Measurements from ENCODE around the gene PDLIM7. TPM values are rescaled to one million over a fixed set of nuclear protein-coding genes. Genes with fewer than 3 reads are reported as not detected.

Gene PDLIM7
- total and polyA plus RNA-seq, 7 experiments from 2014 or later, result 2.7 to 63.2 (median 4.7) TPM

GRCh38 chr5:177490992-177491391 lies 6.4 kb downstream of the PDLIM7 start:
- intact Hi-C loops (cut with micrococcal nuclease), result no loop called here
- CTCF ChIA-PET, result no interaction called here

GRCh38 chr5:177490311-177490991 lies 7.0 kb downstream of the PDLIM7 start:
- Mint-ChIP-seq H3K27ac (peak overlapping the region in 1 of 9 donors; percentile 52), H3K4me3 (no peak overlapping the region), H3K27me3 (no peaks in the 10 kb centered on the region), H3K9me3 (no peaks in the 10 kb centered on the region), H3K4me1 (peaks cover 0 to 20% (median 8%) of the 10 kb centered on the region in 7 donors), H3K36me3 (peaks cover 0 to 6% (median 0%) of the 10 kb centered on the region in 5 donors)
- ChIA-PET POLR2A (interaction anchor here (0.6 kb wide), 1 partner anchor 40 kb away, joined by 3 read pairs; no protein-coding TSS in a partner anchor), CTCF (no interaction called here)
- no peaks in the 10 kb centered on the region for H3K4me1 ChIP-seq (ENCODE audit: control insufficient read depth in 2 of 2, insufficient read depth in 2 of 2, low read length in 2 of 2)
- H3K4me3 ChIP-seq (ENCODE audit: low read length), result no peak overlapping the region
- H3K27ac ChIP-seq (ENCODE audit: low read depth, low read length), result no peak overlapping the region
- intact Hi-C loops (cut with micrococcal nuclease), result no loop called here
- H3K9me3 ChIP-seq (ENCODE audit: control insufficient read depth in 2 of 3, low read length in 3 of 3), result no peaks in the 10 kb centered on the region
- ATAC-seq (no peak), DNase-seq (no peak)
- H3K27me3 ChIP-seq (ENCODE audit: control insufficient read depth in 2 of 2, insufficient read depth in 2 of 2, low read length in 2 of 2), result no peaks in the 10 kb centered on the region
- peaks cover 0 to 17% (median 0%) of the 10 kb centered on the region in 3 experiments for H3K36me3 ChIP-seq (ENCODE audit: control insufficient read depth in 2 of 3, insufficient read depth in 3 of 3, low read length in 3 of 3)

More at GRCh38 chr5:177490992-177491391, 6.4 kb downstream of the PDLIM7 start:
- Histone ChIP-seq H3K4me1 (ENCODE audit: control insufficient read depth in 2 of 2, insufficient read depth in 2 of 2, low read length in 2 of 2) (no peaks in the 10 kb centered on the region), H3K36me3 (ENCODE audit: control insufficient read depth in 2 of 3, insufficient read depth in 3 of 3, low read length in 3 of 3) (peaks cover 0 to 17% (median 0%) of the 10 kb centered on the region in 3 experiments), H3K4me3 (ENCODE audit: low read length) (no peak overlapping the region), H3K9me3 (ENCODE audit: control insufficient read depth in 2 of 3, low read length in 3 of 3) (no peaks in the 10 kb centered on the region), H3K27me3 (ENCODE audit: control insufficient read depth in 2 of 2, insufficient read depth in 2 of 2, low read length in 2 of 2) (no peaks in the 10 kb centered on the region), H3K27ac (ENCODE audit: low read depth, low read length) (no peak overlapping the region)
- H3K36me3 Mint-ChIP-seq, result peaks cover 0 to 6% (median 0%) of the 10 kb centered on the region in 5 donors
- no peak overlapping the region for H3K4me3 Mint-ChIP-seq
- H3K4me1 Mint-ChIP-seq, result peaks cover 0 to 24% (median 8%) of the 10 kb centered on the region in 7 donors
- H3K27ac Mint-ChIP-seq, result no peak overlapping the region
- H3K9me3 Mint-ChIP-seq, result no peaks in the 10 kb centered on the region
- POLR2A ChIA-PET, result no interaction called here
- ATAC-seq (no peak), DNase-seq (no peak)
- no peaks in the 10 kb centered on the region for H3K27me3 Mint-ChIP-seq

- Mint-ChIP-seq H3K27me3 (no peaks in the 10 kb centered on the region), H3K9me3 (no peaks in the 10 kb centered on the region), H3K36me3 (peaks cover 0 to 6% (median 0%) of the 10 kb centered on the region in 5 donors), H3K27ac (no peak overlapping the region), H3K4me1 (peaks cover 0 to 18% (median 8%) of the 10 kb centered on the region in 7 donors), H3K4me3 (no peak overlapping the region)
- Histone ChIP-seq H3K27me3 (ENCODE audit: control insufficient read depth in 2 of 2, insufficient read depth in 2 of 2, low read length in 2 of 2) (no peaks in the 10 kb centered on the region), H3K36me3 (ENCODE audit: control insufficient read depth in 2 of 3, insufficient read depth in 3 of 3, low read length in 3 of 3) (peaks cover 0 to 17% (median 0%) of the 10 kb centered on the region in 3 experiments), H3K9me3 (ENCODE audit: control insufficient read depth in 2 of 3, low read length in 3 of 3) (no peaks in the 10 kb centered on the region), H3K4me1 (ENCODE audit: control insufficient read depth in 2 of 2, insufficient read depth in 2 of 2, low read length in 2 of 2) (no peaks in the 10 kb centered on the region), H3K27ac (ENCODE audit: low read depth, low read length) (no peak overlapping the region), H3K4me3 (ENCODE audit: low read length) (no peak overlapping the region)
- intact Hi-C loops (cut with micrococcal nuclease), result no loop called here
- CTCF ChIA-PET, result interaction anchor here (0.7 to 1.2 kb wide), 2 partner anchors 98 to 107 kb away, joined by 3 to 4 read pairs; no protein-coding TSS in a partner anchor
- POLR2A ChIA-PET, result interaction anchor here (0.5 kb wide), 1 partner anchor 9 kb away, joined by 3 read pairs; no protein-coding TSS in a partner anchor
- no peak for ATAC-seq
- DNase-seq, result no peak
These were observed 8.2 kb downstream of the PDLIM7 start for GRCh38 chr5:177489119-177489716.

- POLR2A ChIA-PET, result no interaction called here
- peaks cover 0 to 16% (median 4%) of the 10 kb centered on the region in 7 donors for H3K4me1 Mint-ChIP-seq
- CTCF ChIA-PET, result interaction anchor here (1.2 kb wide), 1 partner anchor 105 kb away, joined by 4 read pairs; no protein-coding TSS in a partner anchor
These were observed 9.4 kb downstream of the PDLIM7 start for GRCh38 chr5:177487975-177488374.

GRCh38 chr5:177487144-177487543 lies 10.3 kb downstream of the PDLIM7 start:
- ATAC-seq (no peak), DNase-seq (no peak)
- H3K27me3 Mint-ChIP-seq, result no peaks in the 10 kb centered on the region
- H3K27ac ChIP-seq (ENCODE audit: low read depth, low read length), result no peak overlapping the region
- no peaks in the 10 kb centered on the region for H3K27me3 ChIP-seq (ENCODE audit: control insufficient read depth in 2 of 2, insufficient read depth in 2 of 2, low read length in 2 of 2)
- peaks cover 0 to 5% (median 0%) of the 10 kb centered on the region in 5 donors for H3K36me3 Mint-ChIP-seq
- H3K9me3 ChIP-seq (ENCODE audit: control insufficient read depth in 2 of 3, low read length in 3 of 3), result no peaks in the 10 kb centered on the region
- H3K4me3 Mint-ChIP-seq, result no peak overlapping the region
- H3K4me3 ChIP-seq (ENCODE audit: low read length), result no peak overlapping the region
- H3K4me1 Mint-ChIP-seq, result peaks cover 0 to 13% (median 0%) of the 10 kb centered on the region in 7 donors
- no peak overlapping the region for H3K27ac Mint-ChIP-seq
- H3K36me3 ChIP-seq (ENCODE audit: control insufficient read depth in 2 of 3, insufficient read depth in 3 of 3, low read length in 3 of 3), result peaks cover 0 to 14% (median 0%) of the 10 kb centered on the region in 3 experiments
- H3K4me1 ChIP-seq (ENCODE audit: control insufficient read depth in 2 of 2, insufficient read depth in 2 of 2, low read length in 2 of 2), result no peaks in the 10 kb centered on the region
- ChIA-PET POLR2A (no interaction called here), CTCF (no interaction called here)
- no peaks in the 10 kb centered on the region for H3K9me3 Mint-ChIP-seq
- intact Hi-C loops (cut with micrococcal nuclease), result no loop called here

More at GRCh38 chr5:177487975-177488374, 9.4 kb downstream of the PDLIM7 start:
- DNase-seq, result no peak
- peaks cover 0 to 6% (median 0%) of the 10 kb centered on the region in 5 donors for H3K36me3 Mint-ChIP-seq
- no peaks in the 10 kb centered on the region for H3K9me3 ChIP-seq (ENCODE audit: control insufficient read depth in 2 of 3, low read length in 3 of 3)
- peaks cover 0 to 17% (median 0%) of the 10 kb centered on the region in 3 experiments for H3K36me3 ChIP-seq (ENCODE audit: control insufficient read depth in 2 of 3, insufficient read depth in 3 of 3, low read length in 3 of 3)
- H3K4me3 ChIP-seq (ENCODE audit: low read length), result no peak overlapping the region
- H3K4me1 ChIP-seq (ENCODE audit: control insufficient read depth in 2 of 2, insufficient read depth in 2 of 2, low read length in 2 of 2), result no peaks in the 10 kb centered on the region
- H3K9me3 Mint-ChIP-seq, result no peaks in the 10 kb centered on the region
- H3K4me3 Mint-ChIP-seq, result no peak overlapping the region
- H3K27me3 Mint-ChIP-seq, result no peaks in the 10 kb centered on the region
- no peaks in the 10 kb centered on the region for H3K27me3 ChIP-seq (ENCODE audit: control insufficient read depth in 2 of 2, insufficient read depth in 2 of 2, low read length in 2 of 2)
- intact Hi-C loops (cut with micrococcal nuclease), result no loop called here
- no peak for ATAC-seq
- H3K27ac Mint-ChIP-seq, result no peak overlapping the region
- H3K27ac ChIP-seq (ENCODE audit: low read depth, low read length), result no peak overlapping the region

GRCh38 chr5:177486256-177486655 lies 11.1 kb downstream of the PDLIM7 start:
- no peak overlapping the region for H3K4me3 ChIP-seq (ENCODE audit: low read length)
- H3K27me3 Mint-ChIP-seq, result no peaks in the 10 kb centered on the region
- ChIA-PET POLR2A (no interaction called here), CTCF (interaction anchor here (0.6 kb wide), 1 partner anchor 502 kb away, joined by 4 read pairs; no protein-coding TSS in a partner anchor)
- H3K27ac ChIP-seq (ENCODE audit: low read depth, low read length), result no peak overlapping the region
- peaks cover 0 to 5% (median 0%) of the 10 kb centered on the region in 5 donors for H3K36me3 Mint-ChIP-seq
- peaks cover 0 to 14% (median 0%) of the 10 kb centered on the region in 3 experiments for H3K36me3 ChIP-seq (ENCODE audit: control insufficient read depth in 2 of 3, insufficient read depth in 3 of 3, low read length in 3 of 3)
- peaks cover 0 to 12% (median 0%) of the 10 kb centered on the region in 7 donors for H3K4me1 Mint-ChIP-seq
- H3K9me3 ChIP-seq (ENCODE audit: control insufficient read depth in 2 of 3, low read length in 3 of 3), result no peaks in the 10 kb centered on the region
- intact Hi-C loops (cut with micrococcal nuclease), result no loop called here
- H3K9me3 Mint-ChIP-seq, result no peaks in the 10 kb centered on the region
- no peak for DNase-seq
- H3K27ac Mint-ChIP-seq, result no peak overlapping the region
- ATAC-seq, result no peak
- H3K4me3 Mint-ChIP-seq, result no peak overlapping the region
- no peaks in the 10 kb centered on the region for H3K4me1 ChIP-seq (ENCODE audit: control insufficient read depth in 2 of 2, insufficient read depth in 2 of 2, low read length in 2 of 2)
- H3K27me3 ChIP-seq (ENCODE audit: control insufficient read depth in 2 of 2, insufficient read depth in 2 of 2, low read length in 2 of 2), result no peaks in the 10 kb centered on the region
